22Rv1 (cell line): ENCODE measurements around the gene COLQ.

Source experiments
- H3K27ac ChIP-seq: fragments of 450-650 bp; 2 replicates; pipeline ENCODE4 v1.5.1; 2017
- ZFX ChIP-seq: fragments of 450-650 bp; IDR thresholded peaks from 2 replicates; pipeline ENCODE4 v1.6.1; 2017; ENCODE audit warnings: antibody characterized with exemption, borderline replicate concordance
- TF ChIP-seq, protein P1 (sequence below): fragments of 450-650 bp; IDR thresholded peaks from 2 replicates; pipeline ENCODE4 v1.5.1; 2017; ENCODE audit warnings: mild to moderate bottlenecking

Gene COLQ

GRCh38 chr3:15510493-15510892, 11.0 kb downstream of the COLQ start:
- H3K27ac ChIP-seq, result no peak overlapping the region
- TF ChIP-seq, protein P1, sequence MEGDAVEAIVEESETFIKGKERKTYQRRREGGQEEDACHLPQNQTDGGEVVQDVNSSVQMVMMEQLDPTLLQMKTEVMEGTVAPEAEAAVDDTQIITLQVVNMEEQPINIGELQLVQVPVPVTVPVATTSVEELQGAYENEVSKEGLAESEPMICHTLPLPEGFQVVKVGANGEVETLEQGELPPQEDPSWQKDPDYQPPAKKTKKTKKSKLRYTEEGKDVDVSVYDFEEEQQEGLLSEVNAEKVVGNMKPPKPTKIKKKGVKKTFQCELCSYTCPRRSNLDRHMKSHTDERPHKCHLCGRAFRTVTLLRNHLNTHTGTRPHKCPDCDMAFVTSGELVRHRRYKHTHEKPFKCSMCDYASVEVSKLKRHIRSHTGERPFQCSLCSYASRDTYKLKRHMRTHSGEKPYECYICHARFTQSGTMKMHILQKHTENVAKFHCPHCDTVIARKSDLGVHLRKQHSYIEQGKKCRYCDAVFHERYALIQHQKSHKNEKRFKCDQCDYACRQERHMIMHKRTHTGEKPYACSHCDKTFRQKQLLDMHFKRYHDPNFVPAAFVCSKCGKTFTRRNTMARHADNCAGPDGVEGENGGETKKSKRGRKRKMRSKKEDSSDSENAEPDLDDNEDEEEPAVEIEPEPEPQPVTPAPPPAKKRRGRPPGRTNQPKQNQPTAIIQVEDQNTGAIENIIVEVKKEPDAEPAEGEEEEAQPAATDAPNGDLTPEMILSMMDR, result no peak
- TF ChIP-seq ZFX, result no peak

GRCh38 chr3:15506571-15506970, 14.9 kb downstream of the COLQ start:
- H3K27ac ChIP-seq, result no peak overlapping the region
- TF ChIP-seq ZFX, result no peak
- TF ChIP-seq, protein P1, result no peak

GRCh38 chr3:15505479-15506165, 15.9 kb downstream of the COLQ start:
- TF ChIP-seq, protein P1, result no peak
- no peak for TF ChIP-seq ZFX
- no peak overlapping the region for H3K27ac ChIP-seq

GRCh38 chr3:15502616-15503015, 18.9 kb downstream of the COLQ start:
- TF ChIP-seq ZFX, result no peak
- TF ChIP-seq, protein P1, result no peak
- no peak overlapping the region for H3K27ac ChIP-seq

GRCh38 chr3:15501126-15501525, 20.4 kb downstream of the COLQ start:
- H3K27ac ChIP-seq, result no peak overlapping the region
- TF ChIP-seq, protein P1, result no peak
- no peak for TF ChIP-seq ZFX

DNA sequence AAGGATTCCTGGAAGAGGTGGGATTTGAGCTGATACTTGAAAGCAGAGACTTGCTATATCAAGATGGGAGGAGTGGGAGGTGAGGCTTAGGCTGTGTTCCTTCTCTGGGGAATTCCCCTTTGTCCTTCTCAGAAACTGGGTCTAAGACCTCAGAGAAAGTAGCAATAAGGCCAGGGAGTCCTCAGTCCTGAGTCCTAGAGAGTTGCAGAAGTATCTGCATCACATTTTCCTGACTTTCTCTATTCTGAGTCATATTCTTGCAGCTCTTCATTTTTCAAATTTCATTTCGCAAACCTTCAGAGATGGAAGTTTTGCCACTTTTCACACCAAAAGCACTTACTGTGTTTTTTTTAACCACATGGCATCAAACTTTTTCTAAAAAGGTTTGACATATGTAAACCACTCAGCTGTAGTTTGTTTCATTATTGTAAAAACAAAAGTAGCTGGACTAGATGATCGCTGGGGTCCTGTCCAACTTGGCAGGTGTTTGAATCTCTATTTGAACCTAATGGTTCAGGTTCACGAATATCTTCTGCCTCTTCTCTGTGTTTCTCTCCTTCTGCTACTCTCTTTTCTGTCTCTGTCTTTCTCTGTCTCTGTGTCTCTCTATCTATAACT, 21.3 kb downstream of the COLQ start:
- TF ChIP-seq, protein P1, result no peak
- no peak for TF ChIP-seq ZFX
- no peak overlapping the region for H3K27ac ChIP-seq

DNA sequence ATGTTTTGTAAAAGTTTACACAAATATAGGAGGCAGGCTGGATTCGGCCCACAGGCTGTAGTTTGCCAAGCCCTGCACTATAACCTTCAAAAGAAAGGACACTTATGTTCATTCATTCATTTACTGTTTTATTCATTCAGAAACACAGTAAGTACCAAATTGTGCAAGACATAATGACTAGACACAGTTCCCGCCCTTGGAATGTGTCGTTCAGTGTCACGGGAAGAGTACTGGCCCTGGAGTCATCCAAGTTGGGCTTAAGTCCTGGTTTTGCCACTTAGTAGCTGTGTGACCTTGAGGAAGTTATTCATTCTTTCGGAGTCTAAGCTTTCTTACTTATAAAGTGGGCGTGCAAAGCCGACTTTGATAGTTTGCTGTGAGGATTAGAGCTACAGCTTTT, 22.0 kb downstream of the COLQ start:
- H3K27ac ChIP-seq, result no peak overlapping the region
- no peak for TF ChIP-seq ZFX
- TF ChIP-seq, protein P1, result no peak
